HepG2 (cell line): ENCODE results near the gene FJX1. TPM values are rescaled to one million over a fixed set of nuclear protein-coding genes. Genes with fewer than 3 reads are reported as not detected.

Experiments
- ATAC-seq: fragments of 200-7000 bp; cut with Tn5 transposase; 3 replicates; pipeline ENCODE4 v1.9.1; 2020; ENCODE audit warnings: mild to moderate bottlenecking, moderate library complexity
- BruUV-seq: library from RNA; stranded (reverse); fragments of 400-500 nt; replicated peaks from 2 replicates; lab custom pipeline; 2021; lab: Mats Ljungman, UMichigan
- CTCF ChIA-PET: fragments of 300-600 bp; formaldehyde crosslinking; extraction: SDS; loops from one replicate; lab custom pipeline; 2021; ENCODE audit warnings: low total read pairs, inconsistent platforms, low intra/inter-chr PET ratio; lab: Yijun Ruan, JAX
- POLR2A ChIA-PET: fragments of 350-600 bp; sonication (Branson Sonifier 250); formaldehyde crosslinking; loops from one replicate; lab custom pipeline; 2020; ENCODE audit warnings: antibody characterized with exemption, inconsistent platforms; lab: Yijun Ruan, JAX
- DNase-seq: peaks from one replicate; pipeline ENCODE4 v3.0.0-alpha.2; 2015; ENCODE audit warnings: low spot score
- FAIRE-seq: peaks from 3 replicates; lab custom pipeline; 2011; peaks lifted over from hg19 to GRCh38; lab: Jason Lieb, UNC
- H2AFZ ChIP-seq: one replicate; pipeline ENCODE4 v1.6.1; 2011; ENCODE audit warnings: low read length, inconsistent platforms
- H3K27ac ChIP-seq: fragments of 300-600 bp; 3 replicates; pipeline ENCODE4 v1.8.0; 2011; ENCODE audit warnings: mixed run types, mild to moderate bottlenecking, mixed read lengths, low read length, inconsistent platforms; ENCODE audit not compliant: insufficient read depth; ENCODE audit errors: extremely low read length
- H3K27me3 ChIP-seq, 2 experiments: fragments of 200-600 bp in 1 of 2; 2 replicates in 1 of 2; 3 replicates in 1 of 2; pipeline versions ENCODE4 v1.6.0 to v1.8.0; 2011; ENCODE audit warnings: low read length in 2 of 2, mild to moderate bottlenecking in 2 of 2, moderate library complexity in 2 of 2, inconsistent platforms in 1 of 2; ENCODE audit not compliant: insufficient read depth in 2 of 2, control insufficient read depth in 1 of 2
- H3K36me3 ChIP-seq, 2 experiments: fragments of 200-600 bp in 1 of 2; replicated peaks in 1 of 2; 2 replicates in 1 of 2; 3 replicates in 1 of 2; pipeline versions ENCODE4 v1.5.1 to v1.8.0; 2011; ENCODE audit warnings: low read length in 2 of 2, inconsistent platforms in 1 of 2; ENCODE audit not compliant: insufficient read depth in 2 of 2, control insufficient read depth in 1 of 2
- H3K4me1 ChIP-seq: 2 replicates; pipeline ENCODE4 v1.5.1; 2012; ENCODE audit warnings: low read length, inconsistent platforms; ENCODE audit not compliant: insufficient read depth
- H3K4me2 ChIP-seq: 2 replicates; pipeline ENCODE4 v1.6.0; 2011; ENCODE audit warnings: low read depth, low read length, inconsistent platforms
- H3K4me3 ChIP-seq, 3 experiments: fragments of 200-600 bp in 1 of 3; sonication (generic), shearing (Covaris generic) in 1 of 3; replicated peaks in 1 of 3; 2 replicates each; pipeline ENCODE4 v1.5.1; 2011 to 2016; ENCODE audit warnings: low read length in 3 of 3, inconsistent platforms in 2 of 3, low read depth in 2 of 3, mild to moderate bottlenecking in 2 of 3, control low read depth in 1 of 3, mixed read lengths in 1 of 3; ENCODE audit not compliant: insufficient read depth in 1 of 3
- H3K79me2 ChIP-seq: one replicate; pipeline ENCODE4 v1.6.1; 2011; ENCODE audit warnings: low read length, inconsistent platforms; ENCODE audit not compliant: insufficient read depth
- H3K9ac ChIP-seq: 2 replicates; pipeline ENCODE4 v1.6.0; 2011; ENCODE audit warnings: mild to moderate bottlenecking, low read depth, low read length, inconsistent platforms; ENCODE audit not compliant: insufficient read depth
- H3K9me3 ChIP-seq: 2 replicates; pipeline ENCODE4 v1.5.1; 2012; ENCODE audit warnings: mild to moderate bottlenecking, low read length
- H4K20me1 ChIP-seq: 2 replicates; pipeline ENCODE4 v1.6.0; 2011; ENCODE audit warnings: inconsistent platforms, mild to moderate bottlenecking, low read length, moderate library complexity; ENCODE audit not compliant: insufficient read depth
- AHR ChIP-seq: IDR thresholded peaks from 2 replicates; pipeline ENCODE4 v1.6.1; 2018; ENCODE audit warnings: missing genetic modification reagents, missing compliant biosample characterization
- CHCHD3 ChIP-seq: sonication (generic); formaldehyde crosslinking; IDR thresholded peaks from 2 replicates; pipeline ENCODE4 v1.8.0; 2022; ENCODE audit warnings: mild to moderate bottlenecking, missing genetic modification reagents, moderate library complexity
- FOSL1 ChIP-seq: sonication (generic); formaldehyde crosslinking; IDR thresholded peaks from 2 replicates; pipeline ENCODE4 v1.9.0; 2021; ENCODE audit warnings: missing genetic modification reagents, borderline replicate concordance
- GZF1 ChIP-seq: sonication (generic); formaldehyde crosslinking; IDR thresholded peaks from 2 replicates; pipeline ENCODE4 v1.5.1; 2020; ENCODE audit warnings: mild to moderate bottlenecking, missing genetic modification reagents
- HNRNPUL1 ChIP-seq: fragments of 200-400 bp; formaldehyde crosslinking; IDR thresholded peaks from 2 replicates; pipeline ENCODE4 v1.6.1; 2017; ENCODE audit warnings: low read depth, mild to moderate bottlenecking, low read length, moderate library complexity
- KAT7 ChIP-seq: IDR thresholded peaks from 2 replicates; pipeline ENCODE4 v1.6.1; 2018; ENCODE audit warnings: borderline replicate concordance, missing compliant biosample characterization
- KDM4B ChIP-seq: sonication (generic); formaldehyde crosslinking; IDR thresholded peaks from 2 replicates; pipeline ENCODE4 v1.4.0; 2020; ENCODE audit warnings: missing genetic modification reagents
- MTA3 ChIP-seq: sonication (generic); formaldehyde crosslinking; IDR thresholded peaks from 2 replicates; pipeline ENCODE4 v1.4.0; 2020; ENCODE audit warnings: missing genetic modification reagents
- PRMT3 ChIP-seq: sonication (generic); formaldehyde crosslinking; IDR thresholded peaks from 2 replicates; pipeline ENCODE4 v1.8.1; 2022; ENCODE audit warnings: low read depth, mild to moderate bottlenecking, moderate library complexity, missing genetic modification reagents, borderline replicate concordance
- RAD21 ChIP-seq: fragments of 450-650 bp; formaldehyde crosslinking; IDR thresholded peaks from 2 replicates; pipeline ENCODE4 v1.5.0; 2020; ENCODE audit warnings: mild to moderate bottlenecking
- RFX3 ChIP-seq: IDR thresholded peaks from 2 replicates; pipeline ENCODE4 v1.6.1; 2016; ENCODE audit warnings: missing biosample characterization, missing genetic modification reagents
- SP1 ChIP-seq, 2 experiments: fragments of 450-650 bp in 1 of 2; sonication (generic) in 1 of 2; formaldehyde crosslinking in 1 of 2; IDR thresholded peaks; 2 replicates each; pipeline versions ENCODE4 v1.4.0 to v1.6.1; 2016 to 2020; ENCODE audit warnings: missing genetic modification reagents in 1 of 2
- TBX2 ChIP-seq: sonication (generic); formaldehyde crosslinking; IDR thresholded peaks from 2 replicates; pipeline ENCODE4 v1.5.0; 2020; ENCODE audit warnings: missing genetic modification reagents, mild to moderate bottlenecking, borderline replicate concordance
- TCF12 ChIP-seq, 2 experiments: fragments of 450-650 bp in 1 of 2; sonication (generic) in 1 of 2; formaldehyde crosslinking in 1 of 2; IDR thresholded peaks; 2 replicates each; pipeline versions ENCODE4 v1.6.1 to v1.8.0; 2017 to 2022; ENCODE audit warnings: antibody characterized with exemption in 1 of 2, mild to moderate bottlenecking in 1 of 2, missing genetic modification reagents in 1 of 2, moderate library complexity in 1 of 2
- TEF ChIP-seq: sonication (generic); formaldehyde crosslinking; IDR thresholded peaks from 2 replicates; pipeline ENCODE4 v1.5.0; 2020; ENCODE audit warnings: missing genetic modification reagents
- ZBTB3 ChIP-seq: sonication (generic); formaldehyde crosslinking; IDR thresholded peaks from 2 replicates; pipeline ENCODE4 v1.4.0; 2020; ENCODE audit warnings: low read depth, mild to moderate bottlenecking, moderate library complexity, missing genetic modification reagents, borderline replicate concordance
- ZFP1 ChIP-seq: IDR thresholded peaks from 2 replicates; pipeline ENCODE4 v1.6.1; 2016
- ZFP36 ChIP-seq: fragments of 150-350 bp; IDR thresholded peaks from 2 replicates; pipeline ENCODE4 v1.6.1; 2018; ENCODE audit warnings: borderline replicate concordance, low read length, low read depth; ENCODE audit not compliant: partially characterized antibody
- ZFP37 ChIP-seq: sonication (generic); formaldehyde crosslinking; IDR thresholded peaks from 2 replicates; pipeline ENCODE4 v1.4.0; 2020; ENCODE audit warnings: missing genetic modification reagents, borderline replicate concordance
- ZNF138 ChIP-seq: sonication (generic); formaldehyde crosslinking; IDR thresholded peaks from 2 replicates; pipeline ENCODE4 v1.5.0; 2020; ENCODE audit warnings: mild to moderate bottlenecking, low read depth, missing genetic modification reagents
- ZNF17 ChIP-seq: sonication (generic); formaldehyde crosslinking; IDR thresholded peaks from 2 replicates; pipeline ENCODE4 v1.5.0; 2020; ENCODE audit warnings: mild to moderate bottlenecking, missing genetic modification reagents
- ZNF296 ChIP-seq: sonication (generic); formaldehyde crosslinking; conservative IDR thresholded peaks from 2 replicates; pipeline ENCODE4 v1.5.0; 2020; ENCODE audit warnings: mild to moderate bottlenecking, missing genetic modification reagents
- ZNF674 ChIP-seq: sonication (generic); formaldehyde crosslinking; IDR thresholded peaks from 2 replicates; pipeline ENCODE4 v1.5.0; 2020; ENCODE audit warnings: low read depth, mild to moderate bottlenecking, missing genetic modification reagents
- ZSCAN9 ChIP-seq: IDR thresholded peaks from 2 replicates; pipeline ENCODE4 v1.6.1; 2016; ENCODE audit warnings: borderline replicate concordance
- WGBS: methylation state at CpG from one replicate; pipeline ENCODE4 v1.1.6; 2017; ENCODE audit warnings: low lambda C conversion rate; 5-methylcytosine and 5-hydroxymethylcytosine counted together
- in situ Hi-C: cut with HindIII; loops from 2 replicates; pipeline ENCODE4 v1.10.0; 2017; ENCODE audit warnings: low pct_unique_long_range_greater_than_20kb; ENCODE audit not compliant: extremely low pct_ligation_motif_present
- intact Hi-C: fragments of 100-400 bp; cut with micrococcal nuclease; formaldehyde crosslinking; loops from one replicate; pipeline ENCODE4 v1.10.0; 2022; ENCODE audit not compliant: unreplicated experiment
- polyA plus RNA-seq, 8 experiments: library from polyadenylated mRNA; depleted of rRNA in 3 of 8; stranded (reverse) in 7 of 8; unstranded in 1 of 8; fragments of >200 nt; fragmentation: Illumina TruSeq in 4 of 8; extraction: Trizol in 4 of 8; gene quantifications; 2 replicates each; pipeline versions ENCODE4 v1.2.1 to v1.2.3, GENCODE V29; 2011 to 2016; ENCODE audit warnings: low read depth in 4 of 8, missing spikeins in 1 of 8, mixed read lengths in 1 of 8; ENCODE audit not compliant: insufficient read depth in 1 of 8
- total RNA-seq, 5 experiments: library from RNA; depleted of rRNA; stranded (reverse); fragments of >200 nt; fragmentation: Illumina TruSeq; extraction: Trizol; gene quantifications; 2 replicates each; pipeline ENCODE4 v1.2.3, GENCODE V29; 2016; ENCODE audit warnings: low read depth in 1 of 5
- TF ChIP-seq, protein P1 (sequence below): sonication (generic); formaldehyde crosslinking; IDR thresholded peaks from 2 replicates; pipeline ENCODE4 v1.4.0; 2020; ENCODE audit warnings: missing genetic modification reagents

Gene FJX1
- total and polyA plus RNA-seq, 2 of the 13 experiments (the other 11 are each of a cell fraction or from before 2014, with no cell fraction given), result 0.40 to 0.82 TPM

DNA sequence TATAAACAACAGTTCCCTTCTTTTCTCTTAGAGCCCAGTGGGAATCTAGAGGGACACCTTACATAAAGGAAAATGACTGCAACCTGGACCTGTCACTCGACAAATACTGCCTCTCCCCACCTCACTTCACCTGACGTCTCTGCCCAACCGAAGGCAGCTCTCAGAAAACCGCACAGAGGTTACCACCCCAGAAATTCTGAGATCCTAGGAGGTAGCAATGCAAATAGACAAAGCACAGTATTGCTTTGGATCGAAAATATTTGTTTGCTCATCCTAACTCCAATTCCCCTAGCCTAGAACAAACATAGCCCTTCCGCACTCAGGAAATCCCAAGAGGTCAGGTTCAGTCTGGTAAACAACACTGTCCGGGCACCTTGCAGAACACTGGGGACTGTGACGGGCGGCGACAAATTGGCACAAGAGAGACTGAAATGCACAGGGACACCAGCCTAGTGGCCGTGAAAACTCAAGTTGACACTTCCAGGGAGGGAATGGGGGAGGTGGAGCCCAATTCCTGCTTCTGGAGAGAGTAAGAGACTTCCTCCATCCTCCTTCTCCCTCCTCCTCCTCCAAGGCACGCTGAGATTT, 43.9 kb downstream of the FJX1 start:
- H3K9me3 ChIP-seq, result peaks cover 15% of the 10 kb centered on the region; the same call in 1 of the 2 replicates
- TF ChIP-seq AHR (CRISPR knock-in tag), result no peak
- no peak for TF ChIP-seq ZNF17
- peak; percentile 69 for TF ChIP-seq ZFP36
- no peak for TF ChIP-seq CHCHD3 (CRISPR knock-in tag)
- no peak for TF ChIP-seq GZF1 (CRISPR knock-in tag)
- TF ChIP-seq HNRNPUL1, result no peak
- TF ChIP-seq TBX2 (CRISPR knock-in tag), result peak; percentile 85
- TF ChIP-seq KAT7 (CRISPR knock-in tag), result no peak; the same call in 1 of the 2 replicates
- TF ChIP-seq TCF12 (IDR thresholded peaks at IDR 0.05), result no peak
- no peak; the same call in 1 of the 2 replicates for TF ChIP-seq TCF12 (CRISPR knock-in tag; IDR thresholded peaks at IDR 0.05)
- no peak for TF ChIP-seq FOSL1 (CRISPR knock-in tag)
- TF ChIP-seq MTA3 (CRISPR knock-in tag), result no peak
- no peak for TF ChIP-seq RAD21 (CRISPR knock-in tag)
- TF ChIP-seq PRMT3 (CRISPR knock-in tag), result no peak
- no peak; the same call in 1 of the 2 replicates for TF ChIP-seq ZBTB3 (CRISPR knock-in tag)
- no peak for TF ChIP-seq RFX3 (CRISPR knock-in tag)
- TF ChIP-seq ZFP1 (CRISPR knock-in tag), result peak; percentile 71; the same call in 1 of the 2 replicates
- no peak; the same call in 1 of the 2 replicates for TF ChIP-seq ZSCAN9 (CRISPR knock-in tag)
- TF ChIP-seq TEF (CRISPR knock-in tag), result no peak
- TF ChIP-seq ZNF296 (CRISPR knock-in tag), result no peak
- TF ChIP-seq, protein P1, sequence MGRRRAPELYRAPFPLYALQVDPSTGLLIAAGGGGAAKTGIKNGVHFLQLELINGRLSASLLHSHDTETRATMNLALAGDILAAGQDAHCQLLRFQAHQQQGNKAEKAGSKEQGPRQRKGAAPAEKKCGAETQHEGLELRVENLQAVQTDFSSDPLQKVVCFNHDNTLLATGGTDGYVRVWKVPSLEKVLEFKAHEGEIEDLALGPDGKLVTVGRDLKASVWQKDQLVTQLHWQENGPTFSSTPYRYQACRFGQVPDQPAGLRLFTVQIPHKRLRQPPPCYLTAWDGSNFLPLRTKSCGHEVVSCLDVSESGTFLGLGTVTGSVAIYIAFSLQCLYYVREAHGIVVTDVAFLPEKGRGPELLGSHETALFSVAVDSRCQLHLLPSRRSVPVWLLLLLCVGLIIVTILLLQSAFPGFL (CRISPR knock-in tag), result no peak
- no peak for TF ChIP-seq SP1 (IDR thresholded peaks at IDR 0.05)
- no peak for TF ChIP-seq SP1 (CRISPR knock-in tag; IDR thresholded peaks at IDR 0.05)
- no peak for TF ChIP-seq ZFP37 (CRISPR knock-in tag)
- TF ChIP-seq KDM4B (CRISPR knock-in tag), result no peak
- no peak for TF ChIP-seq ZNF674
- TF ChIP-seq ZNF138 (CRISPR knock-in tag), result no peak

More for the DNA sequence above, 43.9 kb downstream of the FJX1 start:
- CTCF ChIA-PET, result no interaction called here
- BruUV-seq, result no TSS peak
- Histone ChIP-seq H2AFZ (peak overlapping the region; percentile 75), H4K20me1 (no peaks in the 10 kb centered on the region), H3K36me3 (no peaks in the 10 kb centered on the region; a peak in 1 of 5 replicates), H3K27me3 (peaks cover 0 to 20% of the 10 kb centered on the region in 2 experiments; a peak in 3 of 5 replicates), H3K4me1 (peaks cover 48% of the 10 kb centered on the region), H3K4me3 (peak overlapping the region; percentile 54 to 73 (median 64)), H3K9ac (peak overlapping the region; percentile 82), H3K79me2 (peaks cover 41% of the 10 kb centered on the region), H3K27ac (peak overlapping the region; percentile 89), H3K4me2 (peak overlapping the region; percentile 93)
- in situ Hi-C loops, result loop anchor here (10.0 kb wide), 1 partner anchor 73 kb away; no protein-coding TSS in a partner anchor
- ATAC-seq (peak; percentile 90), DNase-seq (peak; percentile 92), FAIRE-seq (peak; percentile 89)
- WGBS, result 1% methylated on average over 12 of the region's 12 CpGs
- POLR2A ChIA-PET, result interaction anchor here (1.4 kb wide), 1 partner anchor 32 kb away, joined by 3 read pairs; no protein-coding TSS in a partner anchor
- intact Hi-C loops, result loop anchor here (1.0 to 5.0 kb wide), 2 partner anchors 46 to 160 kb away; no protein-coding TSS in a partner anchor
